Renal cortical epithelial cell (primary cell): Measurements from ENCODE around the gene ALOX12B. TPM values are rescaled to one million over a fixed set of nuclear protein-coding genes. Genes with fewer than 3 reads are reported as not detected.
A peak's percentile ranks its signal among the peaks of the same experiment; 100 is the strongest.
"Not testable (repeated sequence)": the region's sequence is repeated elsewhere in the genome, so short reads cannot be mapped to it uniquely, and the experiment has no call there.

Experiments
- DNase-seq: peaks from one replicate; pipeline ENCODE4 v3.0.0-alpha.2; 2011; ENCODE audit warnings: low read depth
- total RNA-seq: library from RNA; depleted of rRNA; stranded (reverse); fragments of >200 nt; gene quantifications from 2 replicates; pipeline ENCODE4 v1.2.3, GENCODE V29; 2014

ALOX12B gene
- total RNA-seq, 1 donor from 2014 or later: not detected

DNA sequence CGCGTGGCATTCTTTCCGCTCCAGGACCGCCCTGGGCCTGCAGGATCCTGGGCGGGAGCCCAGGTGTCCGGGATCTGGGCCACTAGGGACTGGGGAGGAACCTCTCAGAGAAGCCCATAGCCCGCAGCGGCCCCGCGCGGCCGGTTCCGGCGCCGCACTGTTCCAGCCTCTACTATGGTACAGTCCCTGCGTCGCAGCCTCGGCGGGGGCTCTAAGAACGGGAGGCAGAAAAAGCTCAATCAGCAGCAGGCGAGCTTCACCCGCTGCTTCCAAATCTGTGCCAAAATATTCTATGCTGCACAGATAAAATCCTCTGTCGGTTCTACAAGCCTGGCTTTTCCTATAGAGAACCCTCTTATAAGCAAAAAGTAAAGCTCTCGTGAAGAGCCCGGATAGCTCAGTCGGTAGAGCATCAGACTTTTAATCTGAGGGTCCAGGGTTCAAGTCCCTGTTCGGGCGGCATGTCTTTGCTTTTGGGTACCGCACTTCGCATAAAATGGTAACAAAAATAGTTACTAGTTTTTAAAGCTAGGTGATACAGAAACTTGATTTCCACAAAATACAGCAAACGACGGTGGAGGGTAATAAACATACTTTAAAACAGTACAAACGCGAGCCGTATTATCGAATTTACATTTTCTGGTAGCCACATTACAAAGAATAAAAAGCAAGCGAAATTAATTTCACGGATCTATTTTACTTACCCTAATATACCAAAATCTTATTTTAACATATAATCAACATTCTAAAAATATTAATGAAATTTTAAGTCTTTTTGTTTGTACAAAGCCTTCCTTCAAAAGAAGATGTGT is 31.5 kb upstream of the ALOX12B start:
- DNase-seq: peak; percentile 53

DNA sequence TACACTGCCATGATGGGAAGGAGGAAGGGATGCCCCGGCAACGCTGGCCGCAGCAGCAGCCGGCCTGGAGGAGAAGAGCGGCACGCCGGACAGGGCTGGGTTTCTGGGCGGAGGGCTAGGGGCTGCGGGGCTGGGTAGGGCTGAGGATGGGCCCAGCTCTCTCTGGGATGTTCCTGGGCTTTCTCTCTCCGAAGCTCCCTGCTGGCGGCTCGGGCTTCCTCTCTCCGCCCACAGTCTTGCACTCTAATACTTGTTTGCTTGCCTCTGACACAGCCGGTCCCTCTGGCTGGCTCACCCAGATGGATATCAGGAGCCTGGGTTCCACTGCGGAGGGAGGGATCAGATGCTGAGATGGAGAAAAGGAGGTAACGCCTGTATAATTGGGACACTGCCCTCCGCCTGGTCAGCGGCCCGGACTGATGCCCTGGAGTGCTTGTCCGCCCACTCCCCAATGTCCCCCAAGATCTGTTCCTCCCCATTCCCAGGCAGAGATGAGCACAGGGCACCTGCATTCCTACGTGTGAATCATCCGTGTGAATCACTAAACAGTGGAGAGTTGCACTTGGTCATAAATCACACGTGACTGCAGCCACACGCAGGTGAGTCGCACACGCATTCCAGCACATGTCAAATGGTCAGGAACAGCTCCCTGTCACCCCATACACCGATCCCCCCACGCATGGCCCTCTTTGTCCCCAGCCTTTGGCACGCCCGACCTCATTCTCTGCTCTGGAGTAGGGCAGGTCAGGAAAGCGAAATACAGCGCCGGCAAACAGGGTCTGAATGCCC is 30.7 kb upstream of the ALOX12B start, which contains the start of gene ALOXE3:
Gene ALOXE3 (minus strand): TSS at position 535 of the 789 bp plus-strand sequence. CDS start 524 bp downstream, at position 11.
- DNase-seq: peak; percentile 89

DNA sequence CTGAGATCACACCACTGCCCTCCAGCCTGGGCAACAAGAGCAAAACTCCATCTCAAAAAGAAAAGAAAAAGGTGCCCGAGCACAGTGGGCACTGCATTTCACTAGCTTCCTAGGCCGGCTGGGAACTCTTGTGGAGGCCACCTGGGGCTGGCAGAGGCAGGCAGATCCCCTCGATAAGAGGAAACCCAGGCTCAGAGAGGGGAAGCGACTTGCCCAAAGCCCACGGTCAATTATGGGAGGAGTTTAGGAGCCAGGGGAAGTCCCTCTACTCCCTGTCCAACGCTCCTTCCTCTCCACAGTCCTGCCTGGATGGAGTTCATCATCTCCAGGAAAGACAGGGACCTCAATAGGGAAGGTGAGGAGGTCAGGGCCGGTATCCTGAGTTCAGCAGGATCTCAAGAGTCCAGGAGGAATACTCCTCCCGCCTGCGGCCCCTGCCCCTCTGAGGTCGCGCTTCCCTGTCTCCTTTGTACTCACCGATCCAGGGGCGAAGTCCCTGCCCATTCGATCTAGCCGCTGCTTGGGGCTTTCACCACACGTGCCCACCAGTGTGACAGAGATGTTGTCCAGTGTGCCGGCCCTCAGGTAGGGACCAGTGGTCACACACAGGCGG is 30.0 kb upstream of the ALOX12B start:
- DNase-seq: no peak

DNA sequence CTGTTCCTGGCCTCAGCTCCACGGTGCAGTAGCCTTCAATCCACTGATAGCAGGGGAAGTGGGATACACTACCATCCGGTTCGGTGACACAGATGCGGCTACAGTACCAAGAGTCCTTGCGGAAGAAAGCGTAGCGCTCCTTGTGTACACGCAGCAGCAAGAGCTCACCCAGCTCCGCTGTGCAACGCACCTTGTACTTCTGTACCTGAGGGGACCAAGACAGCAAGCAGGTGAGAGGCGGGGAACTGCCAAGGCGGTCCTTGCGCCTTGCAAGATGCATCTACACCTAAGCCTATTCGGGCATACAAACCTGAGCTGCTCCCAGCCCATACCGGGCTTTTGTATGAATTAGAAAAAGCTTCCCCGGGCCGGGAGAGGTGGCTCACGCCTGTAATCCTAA is 29.3 kb upstream of the ALOX12B start:
- no peak for DNase-seq

DNA sequence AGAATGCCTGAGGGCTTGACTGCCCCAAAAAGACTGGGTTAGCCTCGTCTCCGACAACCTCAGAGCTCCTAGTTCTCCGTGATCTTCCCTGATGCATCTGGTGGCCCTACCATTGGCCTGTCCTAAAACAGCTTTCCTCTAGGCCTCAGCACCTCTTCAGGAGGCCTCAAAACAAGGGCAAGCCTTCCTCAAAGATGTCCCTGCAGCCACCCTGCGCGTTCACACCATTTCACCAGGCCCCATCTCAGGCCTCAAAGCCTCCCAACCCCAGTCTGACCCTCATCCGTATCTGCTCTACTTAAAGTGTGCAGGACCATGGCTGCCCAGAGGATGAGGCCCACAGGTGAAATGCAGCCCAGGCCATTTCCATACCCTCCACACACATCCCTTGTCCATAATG is 23.4 kb upstream of the ALOX12B start:
- no peak for DNase-seq

DNA sequence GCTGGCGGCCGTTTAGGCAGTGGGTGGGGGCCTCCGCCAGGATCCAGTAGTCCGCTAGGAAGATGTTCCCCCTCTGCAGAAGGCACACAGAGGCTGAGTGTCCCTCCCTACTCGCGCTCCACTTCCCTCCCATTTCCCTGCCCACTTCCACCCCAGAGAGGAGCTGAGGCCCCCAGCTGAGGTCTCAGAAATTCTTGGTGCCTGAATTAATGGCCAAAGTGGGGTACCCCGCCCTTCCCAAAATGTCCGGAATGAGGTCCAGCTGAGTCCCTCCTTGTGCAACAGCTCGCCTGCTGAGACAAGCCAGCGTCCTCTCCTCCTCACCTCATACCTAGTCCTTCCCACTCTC is 22.9 kb upstream of the ALOX12B start:
- DNase-seq: no peak

DNA sequence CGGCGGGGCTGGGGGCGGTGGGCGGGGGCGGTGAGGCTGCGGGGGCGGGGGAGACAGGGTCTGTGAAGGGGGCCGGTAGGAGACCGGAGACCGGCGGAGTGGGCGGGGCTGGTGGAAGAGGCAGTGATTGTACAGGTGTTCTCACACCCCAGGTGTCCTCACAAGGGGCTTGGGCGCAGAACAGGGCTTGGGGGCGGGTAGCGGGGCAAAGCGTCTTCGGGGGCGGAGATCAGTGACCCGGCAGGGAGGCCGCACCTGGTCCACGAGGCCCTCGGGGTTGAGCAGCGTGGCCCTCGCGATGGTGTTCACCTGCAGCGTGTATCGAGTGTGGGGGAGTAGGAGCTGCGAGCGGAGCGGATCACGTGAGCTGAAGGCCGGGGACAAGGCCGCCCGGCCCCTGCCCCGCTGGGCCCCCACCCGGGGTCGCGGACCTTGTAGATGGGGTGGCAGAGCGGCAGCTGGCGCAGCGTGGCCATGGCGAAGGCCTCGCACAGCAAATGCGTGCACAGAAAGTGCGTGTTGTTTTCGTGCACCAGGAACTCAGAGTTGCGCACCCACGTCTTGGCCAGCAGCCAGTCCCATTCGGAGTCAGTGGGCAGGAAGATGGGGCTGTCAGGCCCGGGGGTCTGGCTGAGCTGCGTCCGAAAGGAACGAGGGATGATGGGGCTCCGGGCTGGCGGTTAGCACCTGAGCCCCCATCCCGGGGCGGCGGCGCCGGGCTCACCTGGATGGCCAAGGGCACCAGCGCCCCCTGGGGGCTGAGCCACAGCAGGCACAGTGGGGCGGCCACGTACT is 22.3 kb upstream of the ALOX12B start:
- no peak for DNase-seq

DNA sequence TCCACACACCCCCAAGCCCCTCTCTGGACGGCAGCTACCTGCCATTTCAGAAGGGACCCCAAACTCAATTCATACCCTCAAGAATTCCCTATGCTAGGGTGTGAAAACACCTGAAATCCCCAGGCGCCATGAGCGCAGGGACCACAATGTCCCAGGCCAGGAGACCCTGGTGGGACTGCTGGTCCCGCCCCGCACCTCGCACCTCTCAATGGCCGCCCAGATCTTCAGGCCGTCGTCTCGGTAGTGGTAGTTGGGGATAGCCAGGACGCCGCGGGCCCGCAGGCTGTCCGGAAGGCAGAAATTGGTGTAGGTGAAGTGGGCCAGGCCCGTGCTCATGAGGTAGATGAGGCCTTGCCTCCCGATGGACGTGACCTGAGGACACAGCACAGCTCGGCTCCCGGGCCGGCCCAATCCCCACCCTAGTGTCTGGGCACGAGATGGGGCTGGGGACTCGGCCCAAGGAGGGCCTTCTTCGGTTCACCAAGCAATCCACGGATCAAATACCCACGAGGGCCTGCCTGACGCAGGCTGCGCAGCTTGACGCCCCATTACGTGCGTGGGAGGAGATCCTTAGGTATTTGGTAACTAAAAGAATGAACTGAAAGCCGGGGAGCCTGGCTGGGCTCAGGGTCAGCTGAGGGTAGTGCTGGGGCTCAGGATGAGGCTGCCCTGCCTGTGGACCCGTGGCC is 21.6 kb upstream of the ALOX12B start:
- DNase-seq: no peak

DNA sequence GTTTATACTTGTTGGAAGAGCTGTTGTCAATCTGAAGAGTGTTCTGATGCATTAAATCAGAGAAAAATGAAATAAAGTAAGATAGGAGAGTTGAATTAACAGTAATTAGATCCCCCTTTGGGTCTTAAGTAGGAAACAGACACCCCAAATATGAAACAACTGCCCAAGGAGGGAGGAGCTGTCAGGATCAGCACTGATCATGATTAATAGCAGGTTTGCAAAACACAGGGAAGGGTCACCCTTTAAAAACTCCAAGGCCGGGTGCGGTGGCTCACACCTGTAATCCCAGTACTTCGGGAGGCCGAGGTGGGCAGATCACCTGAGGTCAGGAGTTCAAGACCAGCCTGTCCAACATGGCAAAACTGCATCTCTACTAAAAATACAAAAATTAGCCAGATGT is 19.5 kb upstream of the ALOX12B start:
- DNase-seq: not testable (repeated sequence)

DNA sequence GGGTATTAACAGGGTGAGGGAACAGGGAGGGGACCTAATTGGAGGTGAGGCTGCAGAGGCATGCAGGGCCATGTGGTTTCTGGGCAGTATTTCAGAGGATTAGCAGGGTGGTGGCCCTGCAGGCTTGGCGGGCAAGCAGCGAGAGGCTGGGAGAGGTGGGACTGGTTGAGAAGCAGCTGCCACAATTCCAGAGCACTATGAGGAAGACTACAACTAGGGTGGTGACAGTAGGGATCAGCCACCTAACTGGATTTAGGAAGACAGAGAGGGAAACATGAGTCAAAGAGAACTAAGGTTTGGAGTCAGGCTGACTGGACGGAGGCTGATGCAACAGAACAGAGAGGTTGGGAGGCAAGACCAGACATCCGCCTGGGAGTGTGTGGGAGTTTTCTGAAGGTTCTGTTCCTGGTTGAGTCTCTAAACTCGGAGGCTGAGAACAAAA is 18.5 kb upstream of the ALOX12B start:
- no peak for DNase-seq

DNA sequence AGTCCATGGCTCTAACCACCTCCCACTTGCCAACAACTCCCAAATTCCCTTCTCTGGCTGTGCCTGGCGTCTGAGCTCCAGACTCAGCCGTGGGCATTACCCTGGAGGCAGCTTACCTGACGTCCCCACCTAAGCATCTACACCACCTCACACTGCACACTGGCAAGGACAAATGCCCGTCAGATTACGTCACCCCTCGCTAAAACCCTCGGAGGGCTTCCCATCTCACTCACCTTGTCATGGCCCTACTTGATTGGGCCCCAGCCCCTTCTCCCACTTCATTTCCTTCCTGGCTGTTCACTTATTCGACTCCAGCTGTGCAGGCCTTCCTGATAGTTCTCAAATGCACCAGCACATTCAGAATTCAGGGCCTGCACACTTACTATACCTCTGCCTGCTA is 17.4 kb upstream of the ALOX12B start:
- no peak for DNase-seq

DNA sequence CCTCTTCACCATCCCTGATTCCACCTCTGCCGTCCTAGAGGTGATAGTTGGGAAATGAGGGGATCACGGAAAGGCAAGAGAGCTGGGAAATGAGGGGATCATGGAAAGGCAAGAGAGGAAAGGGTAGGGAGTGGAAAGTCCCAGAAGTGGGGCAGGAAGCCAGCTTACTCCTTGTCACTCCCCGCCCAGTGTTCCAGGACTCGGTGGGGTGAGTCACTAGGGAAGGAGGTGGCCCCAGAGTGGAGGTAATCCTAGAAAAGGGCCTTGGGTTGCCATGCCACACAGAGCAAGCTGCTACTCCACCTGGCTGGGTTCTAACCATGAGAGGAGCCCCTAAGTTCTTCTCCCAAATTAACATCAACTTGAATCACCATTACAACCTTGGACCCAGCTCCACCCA is 16.0 kb upstream of the ALOX12B start:
- DNase-seq: peak; percentile 47

DNA sequence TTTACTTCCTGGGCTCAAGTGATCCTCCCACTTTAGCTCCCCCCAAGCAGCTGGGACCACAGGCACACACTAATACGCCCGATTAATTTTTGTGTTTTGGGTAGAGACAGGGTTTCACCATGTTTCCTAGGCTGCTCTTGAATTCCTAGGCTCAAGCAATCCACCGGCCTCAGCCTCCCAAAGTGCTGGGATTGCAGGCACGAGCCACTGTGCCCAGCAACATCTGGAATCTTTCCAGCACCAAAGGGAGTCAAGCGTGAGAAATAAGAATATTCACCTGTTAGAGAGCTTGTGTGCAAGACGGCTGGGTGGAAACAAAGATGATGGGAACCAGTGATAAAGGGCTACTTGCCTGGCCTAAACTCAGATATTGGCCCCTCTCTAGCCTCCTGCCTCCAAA is 14.2 kb upstream of the ALOX12B start:
- no peak for DNase-seq

DNA sequence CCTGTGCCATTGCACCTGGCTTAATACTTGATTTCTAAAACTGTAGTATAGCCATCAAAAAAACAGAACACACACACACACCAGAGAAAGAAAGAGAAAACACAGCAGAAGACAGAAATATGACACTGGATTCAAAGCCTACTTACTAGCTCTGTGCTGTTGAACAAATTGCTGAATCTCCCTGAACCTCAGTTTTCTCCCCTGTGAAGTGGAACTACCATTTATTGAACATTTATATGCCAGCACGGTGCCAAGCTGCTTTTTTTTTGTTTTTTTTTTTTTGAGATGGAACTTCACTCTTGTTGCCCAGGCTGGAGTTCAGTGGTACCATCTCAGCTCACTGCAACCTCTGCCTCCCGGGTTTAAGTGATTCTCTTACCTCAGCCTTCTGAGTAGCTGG is 13.2 kb upstream of the ALOX12B start:
- no peak for DNase-seq

DNA sequence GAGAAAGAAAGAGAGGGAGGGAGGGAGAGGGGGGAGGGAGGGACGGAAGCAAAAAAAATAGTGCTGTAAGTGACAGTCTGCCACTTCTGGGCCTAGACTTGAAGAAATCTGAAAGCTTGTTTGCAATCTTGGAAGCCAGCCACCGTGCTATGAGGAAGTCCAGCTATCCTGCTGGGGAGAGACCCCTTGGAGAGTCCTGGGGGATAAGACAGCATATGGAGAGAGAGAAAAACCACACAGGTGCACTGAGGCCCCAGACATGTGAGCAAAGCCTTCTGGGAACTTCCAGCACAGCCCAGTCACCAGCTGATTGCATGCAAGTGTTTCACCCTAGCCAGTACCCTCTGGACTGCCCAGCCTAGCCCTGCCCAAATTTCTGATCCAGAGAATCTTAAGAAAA is 12.6 kb upstream of the ALOX12B start:
- DNase-seq: no peak

DNA sequence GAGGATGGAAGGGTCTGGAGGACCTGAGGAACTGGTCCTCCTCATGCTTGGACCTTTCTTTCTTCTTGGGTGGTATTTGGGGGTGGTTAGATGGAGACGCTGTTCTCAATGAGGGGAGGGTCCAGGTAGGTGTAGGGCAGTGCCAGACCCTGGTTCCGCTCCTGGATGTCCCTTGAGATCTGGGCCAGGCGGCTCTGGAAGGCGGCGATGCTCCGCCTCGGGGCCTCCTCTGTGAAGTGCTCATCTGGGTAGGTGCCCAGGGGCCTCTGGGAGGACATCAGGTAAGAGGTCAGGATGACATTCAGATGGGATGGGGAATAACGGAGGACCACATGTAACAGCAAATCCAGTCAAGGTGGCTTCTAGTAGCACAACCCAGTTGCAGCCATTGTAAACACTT is 9.0 kb upstream of the ALOX12B start:
- DNase-seq: no peak

DNA sequence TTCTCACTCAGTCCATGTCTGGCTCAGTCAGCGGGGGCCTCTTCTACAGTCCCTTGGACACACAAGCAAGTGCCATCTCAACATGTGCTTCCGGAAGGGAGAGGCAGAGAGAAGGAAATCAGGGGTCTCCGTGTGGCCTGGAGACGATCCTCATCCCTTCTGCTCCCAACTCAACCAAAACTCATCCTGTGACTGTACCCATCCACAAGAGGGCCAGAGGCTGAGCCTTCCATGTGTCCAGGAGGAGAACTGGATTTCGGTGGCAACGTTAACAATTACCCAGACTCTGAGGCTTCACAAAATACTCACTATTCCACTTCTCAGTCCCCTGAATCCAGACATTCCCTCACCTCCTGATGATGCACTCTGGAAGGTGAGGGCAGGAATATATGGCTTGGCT is 7.8 kb upstream of the ALOX12B start:
- DNase-seq: no peak

DNA sequence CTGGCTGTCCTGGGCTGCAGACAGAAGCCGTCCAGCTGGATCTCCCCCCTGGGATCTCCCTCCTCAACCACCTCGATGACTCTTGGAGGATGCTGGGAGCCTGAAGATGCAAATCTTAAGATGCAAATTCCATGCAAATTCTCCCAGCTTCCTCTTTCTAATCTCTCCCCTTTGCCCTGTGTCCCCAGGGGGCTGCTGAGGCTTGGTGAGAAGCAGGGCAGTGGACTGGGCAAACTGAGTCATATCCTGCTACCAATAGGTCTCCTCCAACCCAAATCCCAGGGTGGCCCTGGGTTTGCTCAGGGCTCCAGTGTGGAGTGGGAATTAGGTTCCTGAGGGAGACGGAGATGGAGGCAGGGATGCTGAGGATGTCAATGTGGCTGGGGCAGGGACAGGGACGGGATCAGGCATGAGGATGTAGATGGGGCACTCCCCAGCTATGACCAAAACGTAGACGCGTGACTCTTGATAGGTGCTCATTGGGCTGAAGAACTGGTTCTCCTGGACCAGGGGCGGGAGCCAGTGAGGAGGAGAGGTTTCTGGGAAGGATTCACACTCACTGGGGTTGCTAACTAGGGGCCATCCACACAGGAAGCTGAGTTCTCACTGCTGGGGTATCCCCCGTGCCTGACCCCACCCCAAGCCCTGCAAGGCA is 3.6 kb upstream of the ALOX12B start:
- no peak for DNase-seq

DNA sequence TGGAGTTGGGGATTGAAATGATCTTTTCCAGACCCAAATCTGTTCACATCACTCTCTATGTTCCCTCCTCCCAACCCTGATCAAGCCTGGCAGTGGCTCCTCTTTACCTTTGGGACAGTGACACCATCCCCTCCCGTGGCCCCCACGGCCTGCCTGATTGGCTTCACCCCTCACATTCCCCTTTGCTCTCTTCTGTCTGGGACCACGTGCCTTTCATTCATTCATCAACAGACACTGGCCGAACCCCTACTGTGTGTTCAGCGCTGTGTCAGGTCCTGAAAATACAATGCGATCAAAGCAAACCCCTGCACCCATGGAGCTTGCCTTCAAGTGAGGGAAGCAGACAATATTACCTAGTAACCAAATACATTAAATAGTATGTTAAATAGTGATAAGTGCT is 2.2 kb upstream of the ALOX12B start:
- DNase-seq: no peak

DNA sequence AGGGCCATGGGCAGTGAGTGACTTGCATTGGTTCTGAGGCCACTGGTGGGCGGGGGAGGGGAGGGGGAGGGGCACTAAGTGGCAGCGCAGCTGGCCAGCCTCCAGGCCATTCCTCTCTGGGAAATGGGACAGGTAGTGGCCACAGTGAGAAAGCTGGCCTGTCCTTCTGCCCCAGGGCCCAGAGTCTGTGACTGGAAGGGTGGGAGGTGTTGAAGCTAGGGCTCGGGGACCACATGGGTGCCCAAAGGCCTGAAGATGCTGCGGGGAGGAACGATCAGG is 375 bp upstream of the ALOX12B start:
- DNase-seq: no peak

DNA sequence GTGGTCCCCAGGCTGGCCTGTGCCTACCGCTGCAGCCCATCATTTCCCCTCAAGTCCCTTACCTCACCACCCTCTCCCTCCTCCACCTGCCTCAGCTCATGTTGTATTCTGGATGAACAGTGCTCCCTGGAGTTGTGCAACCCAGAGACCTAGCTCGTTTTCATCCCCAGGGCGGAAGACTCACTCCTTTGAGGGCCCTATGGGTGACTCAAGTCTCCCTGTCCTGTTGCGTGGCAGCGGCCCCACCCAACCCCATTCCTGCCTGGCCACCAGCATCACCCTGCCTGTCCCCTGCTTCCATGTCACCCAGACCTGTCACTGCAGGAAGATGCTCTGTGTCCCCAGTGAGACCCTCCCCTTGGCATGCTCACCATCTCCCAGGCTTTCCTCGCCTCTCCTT is 3.3 kb downstream of the ALOX12B start:
- DNase-seq: no peak
